Stimulated activated CD4-positive, alpha-beta T cell treated with anti-CD3 and anti-CD28 coated beads, Interleukin-15, amount 100 ng/mL, for 24 hours (primary cell): ENCODE results near the gene TPP2.

Experiments
- DNase-seq: peaks from one replicate; pipeline ENCODE4 v3.0.0-alpha.2; 2020

TPP2 gene

GRCh38 chr13:102658660-102659059 is 61.9 kb downstream of the TPP2 start:
- no peak for DNase-seq

GRCh38 chr13:102659168-102659713 is 62.5 kb downstream of the TPP2 start:
- DNase-seq, result no peak

GRCh38 chr13:102667023-102667422 is 70.2 kb downstream of the TPP2 start:
- no peak for DNase-seq

GRCh38 chr13:102667911-102668310 is 71.1 kb downstream of the TPP2 start:
- no peak for DNase-seq

GRCh38 chr13:102670130-102670529 is 73.3 kb downstream of the TPP2 start:
- DNase-seq, result no peak

- DNase-seq, result no peak
Observed at GRCh38 chr13:102675115-102675514, 78.3 kb downstream of the TPP2 start.

- no peak for DNase-seq
Observed at GRCh38 chr13:102677122-102677521, 80.3 kb downstream of the TPP2 start.

- DNase-seq, result no peak
Observed at GRCh38 chr13:102678339-102679107, 81.7 kb downstream of the TPP2 start.

- DNase-seq, result no peak
Observed at GRCh38 chr13:102679449-102680132, 82.8 kb downstream of the TPP2 start.

- no peak for DNase-seq
Observed at GRCh38 chr13:102680133-102680717, 83.4 kb downstream of the TPP2 start.

- DNase-seq, result no peak
Observed at GRCh38 chr13:102680842-102681740, 84.3 kb downstream of the TPP2 start.

GRCh38 chr13:102682211-102682610 is 85.4 kb downstream of the TPP2 start:
- DNase-seq, result no peak

- no peak for DNase-seq
Observed at GRCh38 chr13:102682727-102683126, 85.9 kb downstream of the TPP2 start.

- no peak for DNase-seq
Observed at GRCh38 chr13:102683637-102684036, 86.9 kb downstream of the TPP2 start.

- DNase-seq, result no peak
Observed at GRCh38 chr13:102686024-102686423, 89.2 kb downstream of the TPP2 start.

GRCh38 chr13:102687520-102687919 is 90.7 kb downstream of the TPP2 start:
- DNase-seq, result no peak

- DNase-seq, result no peak
Observed at GRCh38 chr13:102688306-102688973, 91.7 kb downstream of the TPP2 start.

GRCh38 chr13:102690883-102691282 is 94.1 kb downstream of the TPP2 start:
- no peak for DNase-seq

- no peak for DNase-seq
Observed at GRCh38 chr13:102692491-102692826, 95.7 kb downstream of the TPP2 start.

- no peak for DNase-seq
Observed at GRCh38 chr13:102693250-102693649, 96.5 kb downstream of the TPP2 start.

- DNase-seq, result no peak
Observed at GRCh38 chr13:102693776-102694175, 97.0 kb downstream of the TPP2 start.

- DNase-seq, result no peak
Observed at GRCh38 chr13:102694937-102695336, 98.2 kb downstream of the TPP2 start, which contains the start of gene METTL21C. TSS of gene METTL21C (minus strand) at chr13:102695044. CDS start at chr13:102694498, 546 bp downstream.
